Esophagus mucosa (tissue), 1 donor: Measurements from ENCODE around the gene PACSIN1. TPM values are rescaled to one million over a fixed set of nuclear protein-coding genes. Genes with fewer than 3 reads are reported as not detected.
"Not testable (repeated sequence)": the region's sequence is repeated elsewhere in the genome, so short reads cannot be mapped to it uniquely, and the experiment has no call there.

Experiments
- ATAC-seq: fragments of 200-7000 bp; cut with Tn5 transposase; one replicate; pipeline ENCODE4 v1.9.1; 2020
- total RNA-seq: library from RNA; stranded (reverse); gene quantifications from one replicate; pipeline ENCODE4 v1.2.4, GENCODE V29; 2023
- donor health status: DM: yes; HTN: yes; CAD: no.

PACSIN1 gene
- total RNA-seq, 1 donor from 2014 or later, result not detected

- no peak for ATAC-seq
Measured at GRCh38 chr6:34486106-34486740, 20.3 kb downstream of the PACSIN1 start.

- ATAC-seq, result not testable (repeated sequence)
Measured at GRCh38 chr6:34486886-34487285, 21.0 kb downstream of the PACSIN1 start.

DNA sequence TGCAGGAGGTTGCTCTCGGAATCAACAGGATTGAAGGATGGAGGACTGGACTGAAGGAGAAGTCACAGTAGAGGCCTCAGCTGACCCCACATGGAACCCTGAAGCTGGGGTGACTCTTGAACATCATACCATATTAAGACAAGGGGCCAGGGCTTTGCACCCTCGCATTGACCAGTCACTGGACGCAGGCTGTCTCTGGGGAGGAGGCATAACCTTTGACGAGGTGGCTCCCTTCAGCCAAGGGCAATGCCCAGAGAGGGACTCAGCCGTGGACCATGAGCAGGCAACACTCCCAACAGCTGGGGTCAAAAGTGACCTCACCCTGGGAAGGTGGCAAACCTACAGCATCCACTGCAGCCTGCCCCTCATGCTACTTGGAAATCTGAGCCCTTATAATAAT is 21.7 kb downstream of the PACSIN1 start:
- no peak for ATAC-seq

DNA sequence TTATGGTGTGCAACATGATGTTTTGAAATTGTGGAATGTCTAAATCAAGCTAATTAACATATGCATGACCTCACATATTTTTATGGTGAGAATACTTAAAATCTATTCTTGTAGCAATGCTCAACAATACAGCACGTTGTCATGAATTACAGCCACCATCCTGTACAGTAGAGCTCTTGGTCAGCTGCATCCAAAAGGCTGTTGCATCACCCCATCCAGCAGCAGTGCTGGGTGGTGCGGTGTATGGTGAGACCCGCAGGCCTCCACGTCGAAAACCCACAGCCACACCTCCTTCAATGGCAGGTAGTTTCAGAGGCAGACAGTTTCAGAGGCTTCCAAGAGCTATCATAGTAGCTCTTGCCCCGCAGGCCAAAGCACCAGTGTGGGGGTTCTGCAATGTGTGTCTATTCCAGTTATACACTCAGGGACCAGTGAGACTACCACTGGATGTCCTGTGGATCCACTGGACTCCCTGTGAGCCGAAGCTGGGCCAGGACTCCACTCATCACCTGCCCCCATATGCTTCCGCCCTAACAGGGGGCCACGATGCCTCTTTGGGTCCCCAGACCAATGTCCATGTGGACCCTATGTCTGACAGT is 23.4 kb downstream of the PACSIN1 start:
- no peak for ATAC-seq

DNA sequence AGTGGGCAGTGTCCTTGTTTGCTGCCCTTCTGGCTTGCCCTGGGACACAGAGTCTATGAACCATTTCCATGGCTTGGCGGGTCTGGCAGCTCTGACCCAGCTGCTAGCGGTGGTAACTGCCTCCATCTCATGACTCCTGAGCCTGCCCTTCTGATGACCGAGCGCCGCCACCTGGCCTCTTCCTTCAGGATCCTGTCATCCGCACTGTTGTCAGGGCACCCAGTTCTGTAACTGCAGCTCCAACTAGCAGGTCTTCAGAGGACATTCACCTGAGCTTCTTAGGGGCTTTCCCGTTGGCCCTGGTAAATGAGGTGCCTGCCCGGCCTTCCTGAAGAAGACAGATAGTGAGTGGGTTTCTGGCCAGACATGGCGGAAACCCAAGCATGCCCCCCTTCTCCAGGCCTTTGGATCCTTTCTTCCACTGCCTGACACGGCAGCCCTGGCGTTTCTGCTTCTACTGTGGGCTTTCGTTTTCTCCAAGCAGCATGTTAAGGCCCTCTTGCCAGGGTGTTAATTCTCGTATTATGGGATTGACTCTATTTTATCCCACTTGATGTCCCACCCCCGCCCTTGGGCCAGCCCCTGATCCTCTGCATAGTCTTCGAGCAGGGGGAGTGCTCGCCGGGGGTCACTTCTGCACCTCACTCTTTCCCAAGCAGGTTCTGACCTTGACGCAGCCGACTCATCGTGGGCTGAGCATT is 24.7 kb downstream of the PACSIN1 start:
- ATAC-seq, result no peak

DNA sequence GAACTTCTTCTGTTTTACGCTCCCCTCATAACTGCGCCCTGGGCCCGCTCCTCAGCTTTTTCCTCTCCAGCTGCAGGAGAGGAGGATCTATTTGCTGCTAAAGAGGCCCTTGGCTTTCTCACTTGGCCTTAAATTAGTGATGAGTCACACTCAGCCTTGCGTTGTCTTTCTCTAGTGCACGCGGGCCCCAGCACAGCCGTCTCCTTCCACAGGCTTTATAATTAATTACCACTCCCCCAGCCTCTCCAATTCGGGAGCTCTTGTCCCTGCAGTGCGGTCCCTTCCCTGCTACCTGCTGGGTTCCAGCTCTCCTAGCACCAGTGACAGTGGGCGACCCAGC is 25.2 kb downstream of the PACSIN1 start:
- ATAC-seq, result no peak

GRCh38 chr6:34493344-34493743 is 27.5 kb downstream of the PACSIN1 start:
- ATAC-seq, result no peak

DNA sequence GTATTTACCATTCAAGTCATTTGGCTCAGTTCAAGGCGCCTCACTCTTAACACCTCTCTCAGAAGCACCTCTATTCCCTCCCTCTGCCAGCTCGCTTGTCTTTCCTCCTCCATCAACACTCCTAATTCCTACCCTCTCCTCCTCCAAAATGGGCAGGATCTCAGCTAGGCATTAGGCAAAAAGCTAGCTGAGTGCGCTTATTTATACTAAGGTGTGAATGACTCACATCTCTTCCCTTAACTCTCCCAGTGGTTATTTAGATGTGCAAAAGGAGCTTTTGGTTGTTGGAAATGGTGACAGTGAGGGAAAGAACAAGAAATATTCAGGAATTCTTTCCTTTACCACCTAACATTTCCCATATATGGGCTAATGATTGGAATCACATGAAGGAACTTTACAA is 29.1 kb downstream of the PACSIN1 start:
- ATAC-seq, result no peak

GRCh38 chr6:34496103-34496685 is 30.3 kb downstream of the PACSIN1 start:
- no peak for ATAC-seq

GRCh38 chr6:34497411-34497810 is 31.5 kb downstream of the PACSIN1 start:
- ATAC-seq, result no peak

- no peak for ATAC-seq
Measured at GRCh38 chr6:34506718-34507117, 40.8 kb downstream of the PACSIN1 start.

GRCh38 chr6:34508425-34508824 is 42.5 kb downstream of the PACSIN1 start:
- ATAC-seq, result no peak

GRCh38 chr6:34509782-34510181 is 43.9 kb downstream of the PACSIN1 start:
- no peak for ATAC-seq

- no peak for ATAC-seq
Measured at GRCh38 chr6:34510299-34510698, 44.4 kb downstream of the PACSIN1 start.

- no peak for ATAC-seq
Measured at GRCh38 chr6:34511214-34511914, 45.5 kb downstream of the PACSIN1 start.

DNA sequence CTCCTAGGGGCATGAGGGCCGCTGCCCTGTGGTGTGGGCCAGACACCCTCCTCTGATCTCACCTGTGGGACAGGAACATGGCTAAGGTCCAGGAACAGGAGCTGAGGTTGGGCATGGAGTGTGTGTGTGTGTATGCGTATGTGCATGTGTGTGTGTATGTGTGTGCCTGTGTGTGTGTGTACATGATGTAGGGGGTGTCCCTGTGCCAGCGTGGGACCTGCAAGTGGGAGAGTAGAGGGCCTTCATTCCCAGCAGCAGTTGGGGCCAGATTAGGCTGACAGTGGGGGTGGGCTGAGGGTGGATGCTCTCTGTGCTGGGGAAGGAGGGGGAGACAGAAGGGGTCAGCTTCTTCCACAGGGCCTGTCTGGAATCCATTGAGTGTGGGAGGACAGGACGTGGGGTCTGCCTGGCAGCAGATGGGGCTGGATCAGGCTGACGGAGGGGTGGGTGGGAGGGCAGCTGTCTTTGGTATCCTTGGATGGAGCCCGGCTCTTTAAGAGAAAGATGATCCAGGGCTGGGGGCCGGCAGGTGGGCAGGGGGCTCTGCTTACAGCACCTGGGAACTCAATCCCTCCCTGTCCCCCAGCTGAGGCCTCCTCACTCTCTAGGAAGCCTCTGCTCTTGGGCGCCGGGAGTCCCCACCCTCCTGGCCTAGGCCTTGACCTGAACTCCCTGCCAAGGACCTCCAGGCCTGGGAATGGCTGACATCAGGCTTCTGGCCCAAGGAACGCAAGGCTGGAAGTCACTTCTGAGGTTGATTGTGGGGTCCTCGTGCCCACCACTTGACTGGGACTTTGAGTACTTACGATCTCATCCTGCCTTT is 46.2 kb downstream of the PACSIN1 start:
- ATAC-seq, result no peak

DNA sequence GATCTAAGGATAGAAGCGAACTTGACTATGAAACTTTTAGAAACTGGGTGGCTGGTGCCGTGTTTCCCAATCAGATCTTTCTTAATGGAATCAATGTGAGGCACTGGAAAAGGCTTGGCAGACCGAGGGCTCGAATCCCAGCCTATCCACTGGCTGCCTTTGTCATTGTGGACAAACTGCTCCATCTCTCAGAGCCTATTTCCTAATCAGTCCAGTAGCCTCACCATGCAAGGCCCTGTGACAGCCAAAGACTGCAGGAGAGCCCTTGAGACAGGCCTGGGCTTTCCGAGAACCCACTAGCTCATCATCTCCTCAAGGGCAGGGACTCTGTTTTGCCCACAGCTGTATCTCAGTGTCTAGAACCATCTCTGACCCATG is 46.9 kb downstream of the PACSIN1 start:
- no peak for ATAC-seq

DNA sequence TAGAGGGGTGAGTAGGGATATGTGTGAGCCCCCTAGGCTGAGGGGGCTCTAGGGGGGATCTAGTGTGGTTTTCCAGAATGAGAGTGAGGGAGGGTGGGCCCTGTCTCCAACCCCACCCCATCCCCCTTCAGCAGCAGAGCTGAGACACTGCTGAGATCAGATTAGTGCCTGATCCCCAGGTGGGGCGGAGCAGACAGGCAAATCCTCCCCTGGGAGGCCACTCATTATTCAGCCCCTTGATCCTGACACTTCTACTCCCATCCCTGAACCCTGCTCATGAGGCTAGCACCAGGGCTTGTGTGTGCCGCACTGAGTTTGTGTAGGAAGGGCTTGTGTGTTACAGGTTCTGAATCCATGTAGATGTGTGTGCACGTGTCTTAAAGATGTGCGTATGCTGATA is 47.8 kb downstream of the PACSIN1 start:
- no peak for ATAC-seq

DNA sequence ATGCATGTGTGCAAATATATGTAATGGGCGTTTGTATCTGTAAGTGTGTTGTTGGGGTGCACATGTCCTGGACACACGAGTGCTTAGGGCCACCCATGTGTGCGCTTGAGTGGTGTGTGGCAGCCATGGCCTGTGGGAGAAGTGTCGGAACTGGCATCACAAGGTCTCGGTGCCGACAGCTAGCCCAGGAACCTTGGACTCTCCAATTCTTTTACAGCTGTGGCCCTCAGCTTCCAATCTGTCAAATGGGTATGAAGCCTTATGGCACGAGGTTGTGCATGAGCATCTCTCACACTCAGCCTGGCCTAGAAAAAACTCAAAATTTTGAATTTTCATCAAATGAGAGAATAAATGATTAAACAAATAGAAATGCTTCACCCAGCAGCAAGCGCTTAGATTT is 48.2 kb downstream of the PACSIN1 start:
- ATAC-seq, result no peak

- ATAC-seq, result no peak
Measured at GRCh38 chr6:34514593-34515472, 49.0 kb downstream of the PACSIN1 start.
